HFFc6 (cell line): ENCODE data around the gene RPP30. TPM values are rescaled to one million over a fixed set of nuclear protein-coding genes. Genes with fewer than 3 reads are reported as not detected.

Experiments used
- DNase-seq: peaks from one replicate; pipeline ENCODE4 v3.0.0-alpha.2; 2018
- H3K27ac Mint-ChIP-seq: 2 replicates; pipeline ENCODE4 v1.8.0; 2020; ENCODE audit warnings: mild to moderate bottlenecking, mixed read lengths
- H3K27me3 Mint-ChIP-seq: 2 replicates; pipeline ENCODE4 v1.8.0; 2021; ENCODE audit warnings: mild to moderate bottlenecking, moderate library complexity, mixed read lengths; ENCODE audit not compliant: insufficient read depth
- H3K36me3 Mint-ChIP-seq: 2 replicates; pipeline ENCODE4 v1.8.0; 2021; ENCODE audit warnings: low read depth, mixed read lengths
- H3K4me1 Mint-ChIP-seq: 2 replicates; pipeline ENCODE4 v1.8.0; 2020; ENCODE audit warnings: low read depth, mixed read lengths
- H3K4me3 Mint-ChIP-seq: 2 replicates; pipeline ENCODE4 v1.8.0; 2020; ENCODE audit warnings: mild to moderate bottlenecking, moderate library complexity, mixed read lengths
- H3K9me3 Mint-ChIP-seq: 2 replicates; pipeline ENCODE4 v1.8.0; 2020; ENCODE audit warnings: mild to moderate bottlenecking, mixed read lengths
- CTCF ChIP-seq: fragments of 200-600 bp; sonication (generic); IDR thresholded peaks from 2 replicates; pipeline ENCODE4 v1.5.0; 2021; ENCODE audit warnings: antibody characterized with exemption, mild to moderate bottlenecking
- total RNA-seq, 6 experiments: library from RNA; stranded (reverse); fragmentation: NEBNext Ultra II Directional; extraction: Animal tissue kit (Norgen Biotek cat#: 25700); gene quantifications; 2 replicates in 1 of 6; 3 replicates in 5 of 6; pipeline ENCODE4 v1.2.3, GENCODE V29; 2021

Gene RPP30
- total RNA-seq, 6 experiments from 2014 or later = 31.2 to 48.3 (median 42.4) TPM

GRCh38 chr10:90930971-90931871 is 59.4 kb downstream of the RPP30 start:
- peak overlapping the region; percentile 78 for H3K4me3 Mint-ChIP-seq
- H3K27ac Mint-ChIP-seq = peak overlapping the region; percentile 97
- H3K9me3 Mint-ChIP-seq = no peaks in the 10 kb centered on the region
- no peaks in the 10 kb centered on the region; the same call in 1 of the 2 replicates for H3K27me3 Mint-ChIP-seq
- TF ChIP-seq CTCF = no peak
- H3K4me1 Mint-ChIP-seq = peaks cover 80% of the 10 kb centered on the region
- DNase-seq = peak; percentile 91
- H3K36me3 Mint-ChIP-seq = no peaks in the 10 kb centered on the region

- Mint-ChIP-seq H3K36me3 (no peaks in the 10 kb centered on the region), H3K9me3 (no peaks in the 10 kb centered on the region), H3K27ac (peak overlapping the region; percentile 53; the same call in 1 of the 2 replicates), H3K4me3 (no peak overlapping the region), H3K4me1 (peaks cover 80% of the 10 kb centered on the region), H3K27me3 (peaks cover 3% of the 10 kb centered on the region; the same call in 1 of the 2 replicates)
- DNase-seq = no peak
- no peak for TF ChIP-seq CTCF
Observed at GRCh38 chr10:90935581-90936275, 64.0 kb downstream of the RPP30 start.

GRCh38 chr10:90936276-90936659 is 64.5 kb downstream of the RPP30 start:
- Mint-ChIP-seq H3K9me3 (no peaks in the 10 kb centered on the region), H3K27me3 (peaks cover 3% of the 10 kb centered on the region; the same call in 1 of the 2 replicates), H3K4me3 (no peak overlapping the region), H3K36me3 (no peaks in the 10 kb centered on the region), H3K27ac (no peak overlapping the region; the same call in 1 of the 2 replicates), H3K4me1 (peaks cover 80% of the 10 kb centered on the region)
- DNase-seq = no peak
- TF ChIP-seq CTCF = no peak

- no peak for TF ChIP-seq CTCF
- no peaks in the 10 kb centered on the region for H3K9me3 Mint-ChIP-seq
- 0 out of 2 replicates have a peak, but pooled peaks cover under 1% of the 10 kb centered on the region for H3K36me3 Mint-ChIP-seq
- H3K4me1 Mint-ChIP-seq = peaks cover 73% of the 10 kb centered on the region
- no peak overlapping the region for H3K4me3 Mint-ChIP-seq
- DNase-seq = no peak
- no peak overlapping the region for H3K27ac Mint-ChIP-seq
- H3K27me3 Mint-ChIP-seq = peaks cover 3% of the 10 kb centered on the region; the same call in 1 of the 2 replicates
Observed at GRCh38 chr10:90937645-90938258, 66.0 kb downstream of the RPP30 start.

GRCh38 chr10:90939116-90939515 is 67.3 kb downstream of the RPP30 start:
- H3K27ac Mint-ChIP-seq = no peak overlapping the region
- TF ChIP-seq CTCF = no peak
- DNase-seq = no peak
- peaks cover 79% of the 10 kb centered on the region for H3K4me1 Mint-ChIP-seq
- H3K27me3 Mint-ChIP-seq = peaks cover 3% of the 10 kb centered on the region; the same call in 1 of the 2 replicates
- H3K9me3 Mint-ChIP-seq = no peaks in the 10 kb centered on the region
- H3K4me3 Mint-ChIP-seq = no peak overlapping the region
- H3K36me3 Mint-ChIP-seq = 0 out of 2 replicates have a peak, but pooled peaks cover 5% of the 10 kb centered on the region
